Transverse colon (tissue), 4 donors: ENCODE results near the gene SRGAP1.

Experiments
- CTCF ChIP-seq, 5 experiments: fragments of 200-600 bp in 3 of 5; fragments of 450-650 bp in 2 of 5; sonication (generic) in 3 of 5; IDR thresholded peaks; 1 replicate in 2 of 5; 2 replicates in 3 of 5; pipeline ENCODE4 v1.5.1; 2016 to 2017; ENCODE audit warnings: antibody characterized with exemption in 5 of 5, inconsistent platforms in 3 of 5, mild to moderate bottlenecking in 2 of 5, moderate library complexity in 1 of 5
- EP300 ChIP-seq: sonication (generic); formaldehyde crosslinking; IDR thresholded peaks from one replicate; pipeline ENCODE4 v1.6.1; 2017; ENCODE audit warnings: antibody characterized with exemption, low read depth
- POLR2A ChIP-seq: fragments of 450-650 bp; IDR thresholded peaks from one replicate; pipeline ENCODE4 v1.6.1; 2016; ENCODE audit warnings: antibody characterized with exemption, mild to moderate bottlenecking, moderate library complexity
- POLR2AphosphoS5 ChIP-seq, 3 donors: sonication (generic); formaldehyde crosslinking; IDR thresholded peaks; one replicate each; pipeline ENCODE4 v1.6.1; 2016; ENCODE audit warnings: antibody characterized with exemption in 3 of 3

- no peak for TF ChIP-seq CTCF (IDR thresholded peaks at IDR 0.05)
- TF ChIP-seq EP300 = no peak
- no peak for TF ChIP-seq POLR2A
- TF ChIP-seq POLR2AphosphoS5 (IDR thresholded peaks at IDR 0.05) = no peak
Observed at GRCh38 chr12:64205542-64205941, 361.0 kb downstream of the SRGAP1 start.
